Epithelial cell of esophagus (primary cell): Measurements from ENCODE around the gene GUK1.

Source experiments
- DNase-seq: peaks from one replicate; pipeline ENCODE4 v3.0.0; 2010; ENCODE audit warnings: low read depth
- H3K4me3 ChIP-seq: 2 replicates; pipeline ENCODE4 v1.5.1; 2011; ENCODE audit warnings: mild to moderate bottlenecking, low read length, control low read depth
- TF ChIP-seq, protein P1 (sequence below): IDR thresholded peaks from 2 replicates; pipeline ENCODE4 v1.5.1; 2011; ENCODE audit warnings: low read depth, mild to moderate bottlenecking, low read length, control low read depth, inconsistent platforms; ENCODE audit not compliant: insufficient read depth; ENCODE audit errors: missing control alignments

The GUK1 gene, protein sequence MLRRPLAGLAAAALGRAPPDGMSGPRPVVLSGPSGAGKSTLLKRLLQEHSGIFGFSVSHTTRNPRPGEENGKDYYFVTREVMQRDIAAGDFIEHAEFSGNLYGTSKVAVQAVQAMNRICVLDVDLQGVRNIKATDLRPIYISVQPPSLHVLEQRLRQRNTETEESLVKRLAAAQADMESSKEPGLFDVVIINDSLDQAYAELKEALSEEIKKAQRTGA

DNA sequence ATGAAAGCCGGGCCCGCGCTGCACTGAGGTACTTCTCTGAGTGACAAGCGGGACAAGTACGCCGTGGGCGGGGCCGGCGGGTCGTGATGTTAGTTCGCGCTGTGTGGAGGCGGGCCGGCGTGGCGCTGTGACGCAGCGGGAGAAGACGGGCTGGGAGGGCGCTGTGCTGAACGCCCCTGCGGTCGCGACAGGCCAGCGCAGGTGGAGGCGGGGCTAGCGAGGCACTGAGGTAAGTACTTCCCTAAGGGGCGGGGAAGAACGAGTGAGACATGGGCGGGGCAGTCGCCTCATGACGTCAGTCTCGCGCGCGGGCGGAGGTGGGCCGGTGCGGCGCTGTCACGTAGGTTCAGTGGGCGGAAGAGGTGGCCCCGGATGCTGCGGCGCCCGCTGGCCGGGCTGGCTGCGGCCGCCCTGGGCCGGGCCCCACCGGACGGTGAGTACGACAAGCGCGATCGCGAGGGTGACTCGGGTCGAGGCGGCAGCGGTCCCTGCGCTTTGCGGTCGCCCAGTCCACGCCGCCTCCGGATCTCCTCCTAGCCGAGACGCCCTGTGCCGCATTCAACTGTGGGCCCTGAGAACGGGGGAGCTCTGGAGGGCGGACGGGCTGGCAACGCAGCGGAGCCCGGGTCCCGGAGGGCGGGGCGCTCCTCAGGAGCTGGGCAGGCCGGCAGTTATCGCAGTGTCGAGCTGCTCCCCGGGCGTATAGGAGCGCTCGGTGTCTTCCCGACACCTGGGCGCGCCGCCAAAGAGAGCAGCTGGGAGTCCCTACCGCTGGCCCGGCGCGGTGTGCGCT is at the start of gene GUK1:
Gene GUK1, plus strand, starts transcription at position 349 of the 793 bp plus-strand sequence. Its CDS starts 24 bp downstream, at position 373.
- TF ChIP-seq, protein P1, sequence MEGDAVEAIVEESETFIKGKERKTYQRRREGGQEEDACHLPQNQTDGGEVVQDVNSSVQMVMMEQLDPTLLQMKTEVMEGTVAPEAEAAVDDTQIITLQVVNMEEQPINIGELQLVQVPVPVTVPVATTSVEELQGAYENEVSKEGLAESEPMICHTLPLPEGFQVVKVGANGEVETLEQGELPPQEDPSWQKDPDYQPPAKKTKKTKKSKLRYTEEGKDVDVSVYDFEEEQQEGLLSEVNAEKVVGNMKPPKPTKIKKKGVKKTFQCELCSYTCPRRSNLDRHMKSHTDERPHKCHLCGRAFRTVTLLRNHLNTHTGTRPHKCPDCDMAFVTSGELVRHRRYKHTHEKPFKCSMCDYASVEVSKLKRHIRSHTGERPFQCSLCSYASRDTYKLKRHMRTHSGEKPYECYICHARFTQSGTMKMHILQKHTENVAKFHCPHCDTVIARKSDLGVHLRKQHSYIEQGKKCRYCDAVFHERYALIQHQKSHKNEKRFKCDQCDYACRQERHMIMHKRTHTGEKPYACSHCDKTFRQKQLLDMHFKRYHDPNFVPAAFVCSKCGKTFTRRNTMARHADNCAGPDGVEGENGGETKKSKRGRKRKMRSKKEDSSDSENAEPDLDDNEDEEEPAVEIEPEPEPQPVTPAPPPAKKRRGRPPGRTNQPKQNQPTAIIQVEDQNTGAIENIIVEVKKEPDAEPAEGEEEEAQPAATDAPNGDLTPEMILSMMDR: peak; percentile 19
- peak within 1 kb of the TSS; percentile 95 for H3K4me3 ChIP-seq
- peak; percentile 100 for DNase-seq

- peak; percentile 50 for DNase-seq
- TF ChIP-seq, protein P1: no peak
- H3K4me3 ChIP-seq: no peak overlapping the region
Measured at GRCh38 chr1:228090613-228091081, 49.4 kb upstream of the GUK1 start.

GRCh38 chr1:228091084-228091483 is 49.0 kb upstream of the GUK1 start:
- H3K4me3 ChIP-seq: no peak overlapping the region
- no peak for DNase-seq
- TF ChIP-seq, protein P1: no peak

DNA sequence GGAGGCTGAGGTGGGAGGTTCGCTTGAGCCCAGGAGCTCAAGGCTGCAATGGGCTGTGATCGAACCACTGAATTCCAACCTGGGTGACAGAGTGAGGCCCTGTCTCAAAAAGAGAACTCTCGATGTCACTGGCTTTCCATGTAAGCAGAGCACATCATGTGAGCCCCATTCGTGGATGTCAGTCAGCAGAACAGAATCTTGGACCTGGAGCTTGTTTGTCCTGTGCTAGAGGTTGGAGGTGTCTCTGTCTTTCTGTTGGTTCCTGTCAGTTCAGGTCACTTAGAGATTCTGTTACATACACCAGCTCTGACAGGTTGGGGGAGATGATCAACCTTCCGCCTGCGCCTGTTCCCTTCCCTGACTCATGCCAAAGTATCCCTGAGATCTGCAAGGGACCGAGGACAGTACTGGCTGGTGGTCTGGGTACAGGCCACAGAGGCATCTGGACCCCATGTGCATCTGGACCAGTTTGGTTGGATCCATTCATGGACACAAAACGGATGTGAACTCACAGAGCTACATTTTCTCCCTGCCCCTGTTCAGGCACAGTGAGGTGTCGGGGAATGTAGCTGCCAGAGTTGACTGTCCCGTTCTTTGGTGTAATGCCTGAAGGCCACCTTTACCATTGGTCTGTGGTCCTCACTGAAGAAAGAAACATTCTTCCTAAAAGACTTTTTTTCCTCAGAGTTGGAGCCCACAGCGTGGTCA is 47.6 kb upstream of the GUK1 start:
- TF ChIP-seq, protein P1: no peak
- DNase-seq: no peak
- H3K4me3 ChIP-seq: no peak overlapping the region

- TF ChIP-seq, protein P1: no peak
- DNase-seq: peak; percentile 39
- H3K4me3 ChIP-seq: no peak overlapping the region
Measured at GRCh38 chr1:228093050-228093906, 46.8 kb upstream of the GUK1 start.

DNA sequence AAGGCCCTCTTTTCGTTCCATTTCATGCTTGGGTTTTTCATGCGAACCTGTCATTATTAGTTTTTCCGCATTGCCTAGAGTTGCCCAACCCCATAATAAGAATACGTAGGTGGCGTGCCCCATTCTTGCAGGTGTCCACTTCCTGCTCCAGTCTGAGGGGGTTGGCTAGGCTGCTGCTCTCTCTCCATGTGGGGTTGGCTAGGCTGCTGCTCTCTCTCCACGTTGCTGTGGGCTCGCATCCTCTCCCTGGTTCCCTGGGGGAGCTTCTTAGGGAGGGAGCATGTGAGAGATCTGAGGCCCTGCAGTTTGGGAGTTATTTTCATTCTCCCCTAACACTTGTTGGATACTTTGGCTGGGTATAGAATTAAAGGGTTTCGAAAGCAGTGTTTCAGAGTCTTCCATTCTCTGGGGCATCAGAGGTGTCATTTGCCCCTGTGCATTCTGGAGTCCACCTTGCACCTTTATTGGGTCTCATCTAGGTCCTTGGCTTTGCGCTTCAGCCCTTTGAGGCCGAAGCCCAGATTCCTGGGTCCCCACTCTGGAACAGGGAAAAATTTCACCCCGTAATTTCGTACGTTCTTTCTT is 45.6 kb upstream of the GUK1 start:
- H3K4me3 ChIP-seq: no peak overlapping the region
- no peak for DNase-seq
- TF ChIP-seq, protein P1: no peak
